Omental fat pad (tissue), 4 donors: ENCODE data around the gene ST14. TPM values are rescaled to one million over a fixed set of nuclear protein-coding genes. Genes with fewer than 3 reads are reported as not detected.
"Not testable (repeated sequence)": the region's sequence is repeated elsewhere in the genome, so short reads cannot be mapped to it uniquely, and the experiment has no call there.

Experiments
- ATAC-seq: fragments of 150-250 bp; one replicate; pipeline ENCODE4 v1.9.1; 2016; ENCODE audit warnings: mild to moderate bottlenecking, moderate library complexity; ENCODE audit not compliant: low FRiP score
- DNase-seq: peaks from one replicate; pipeline ENCODE4 v3.0.0-alpha.2; 2019; ENCODE audit warnings: low spot score
- total RNA-seq, 4 donors: library from RNA; depleted of rRNA; stranded (reverse); fragments of >200 nt; gene quantifications; one replicate each; pipeline ENCODE4 v1.1.0, GENCODE V29; 2016
- TF ChIP-seq, protein P1 (sequence below), 3 donors: fragments of 450-650 bp; IDR thresholded peaks; one replicate each; pipeline ENCODE4 v1.5.1; 2016 to 2017; ENCODE audit warnings: antibody characterized with exemption in 3 of 3, mild to moderate bottlenecking in 3 of 3, moderate library complexity in 2 of 3

Gene ST14
- total RNA-seq, 4 donors from 2014 or later: 4.4 to 49.1 (median 10.8) TPM

DNA sequence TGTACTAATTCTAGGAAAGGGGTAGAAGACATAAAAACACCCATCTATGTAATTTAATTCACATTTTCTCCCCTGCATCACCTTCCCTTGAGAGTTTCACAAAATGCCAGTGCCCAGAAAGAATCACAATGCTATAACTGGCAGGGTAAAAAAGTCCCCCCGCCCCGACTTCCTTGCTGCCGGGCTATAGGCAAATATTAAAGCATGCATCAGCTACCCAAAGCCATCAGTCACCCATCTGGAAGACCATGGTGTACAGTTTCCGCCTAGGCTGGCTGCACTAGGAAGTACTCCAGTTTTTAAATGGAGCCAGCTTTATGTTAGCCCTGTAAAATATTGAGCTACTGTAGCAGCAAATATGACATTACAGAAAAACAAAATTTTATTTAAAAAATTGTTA is 67.8 kb downstream of the ST14 start:
- TF ChIP-seq, protein P1, sequence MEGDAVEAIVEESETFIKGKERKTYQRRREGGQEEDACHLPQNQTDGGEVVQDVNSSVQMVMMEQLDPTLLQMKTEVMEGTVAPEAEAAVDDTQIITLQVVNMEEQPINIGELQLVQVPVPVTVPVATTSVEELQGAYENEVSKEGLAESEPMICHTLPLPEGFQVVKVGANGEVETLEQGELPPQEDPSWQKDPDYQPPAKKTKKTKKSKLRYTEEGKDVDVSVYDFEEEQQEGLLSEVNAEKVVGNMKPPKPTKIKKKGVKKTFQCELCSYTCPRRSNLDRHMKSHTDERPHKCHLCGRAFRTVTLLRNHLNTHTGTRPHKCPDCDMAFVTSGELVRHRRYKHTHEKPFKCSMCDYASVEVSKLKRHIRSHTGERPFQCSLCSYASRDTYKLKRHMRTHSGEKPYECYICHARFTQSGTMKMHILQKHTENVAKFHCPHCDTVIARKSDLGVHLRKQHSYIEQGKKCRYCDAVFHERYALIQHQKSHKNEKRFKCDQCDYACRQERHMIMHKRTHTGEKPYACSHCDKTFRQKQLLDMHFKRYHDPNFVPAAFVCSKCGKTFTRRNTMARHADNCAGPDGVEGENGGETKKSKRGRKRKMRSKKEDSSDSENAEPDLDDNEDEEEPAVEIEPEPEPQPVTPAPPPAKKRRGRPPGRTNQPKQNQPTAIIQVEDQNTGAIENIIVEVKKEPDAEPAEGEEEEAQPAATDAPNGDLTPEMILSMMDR (IDR thresholded peaks at IDR 0.05): no peak
- DNase-seq (no peak), ATAC-seq (no peak)

DNA sequence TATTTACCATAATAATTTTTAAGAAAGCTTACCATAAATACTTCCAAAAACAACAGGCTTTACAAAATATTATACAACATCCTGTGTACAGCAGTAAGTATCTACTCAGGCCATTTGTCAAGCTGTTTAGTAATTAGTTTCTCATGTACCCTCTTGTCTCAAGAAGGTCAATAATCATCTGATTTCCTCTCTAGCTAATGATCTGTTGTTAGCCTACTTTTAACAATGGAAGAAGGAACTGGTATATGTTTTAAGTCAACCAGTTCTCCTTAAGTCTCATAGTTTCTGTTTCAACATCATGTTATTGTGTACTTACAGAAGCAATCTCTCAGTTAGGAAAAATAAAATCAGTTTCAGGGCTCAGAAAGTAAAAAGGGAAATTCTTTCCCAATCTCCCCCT is 73.9 kb downstream of the ST14 start:
- DNase-seq: not testable (repeated sequence)

DNA sequence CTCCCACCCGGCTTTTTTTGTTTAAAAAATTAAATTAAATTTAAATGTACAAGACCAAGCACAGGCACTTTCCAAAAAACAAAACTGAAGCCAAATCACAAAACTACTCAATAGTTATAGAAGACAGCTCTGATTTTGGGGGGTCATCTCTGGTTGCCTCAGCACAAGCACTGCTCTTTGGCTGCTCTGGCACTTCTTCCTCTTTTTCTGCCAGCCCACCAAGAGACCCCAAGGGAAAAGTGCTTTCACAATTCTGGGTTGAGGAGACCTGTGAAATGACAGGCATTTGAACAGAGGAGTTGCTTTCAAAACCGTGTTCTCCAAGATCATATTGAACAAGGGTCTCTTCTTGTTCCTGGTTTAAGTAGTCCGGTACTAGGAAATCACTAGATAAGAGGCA is 74.3 kb downstream of the ST14 start:
- DNase-seq, ATAC-seq: not testable (repeated sequence)

More for the DNA sequence above, 73.9 kb downstream of the ST14 start:
- not testable (repeated sequence) for ATAC-seq

DNA sequence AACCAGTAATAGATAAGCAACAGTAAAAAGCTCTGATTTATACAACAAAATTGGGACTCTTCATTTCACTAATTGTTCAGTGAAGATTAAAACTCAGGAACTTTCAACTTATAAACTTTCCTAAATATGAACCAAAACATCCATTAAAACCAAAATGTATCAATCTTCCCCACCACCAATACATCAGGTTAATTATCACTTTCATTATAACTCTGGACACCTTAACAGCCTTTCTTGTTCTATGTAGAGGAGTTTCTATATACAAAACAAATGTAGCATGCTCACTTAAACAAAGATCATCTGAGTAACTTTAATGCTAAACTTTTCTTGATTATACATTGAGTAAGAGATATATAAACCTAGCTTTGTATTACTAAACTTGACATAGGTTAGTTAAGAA is 74.7 kb downstream of the ST14 start:
- DNase-seq (no peak), ATAC-seq (no peak)
- TF ChIP-seq, protein P1 (IDR thresholded peaks at IDR 0.05): no peak

DNA sequence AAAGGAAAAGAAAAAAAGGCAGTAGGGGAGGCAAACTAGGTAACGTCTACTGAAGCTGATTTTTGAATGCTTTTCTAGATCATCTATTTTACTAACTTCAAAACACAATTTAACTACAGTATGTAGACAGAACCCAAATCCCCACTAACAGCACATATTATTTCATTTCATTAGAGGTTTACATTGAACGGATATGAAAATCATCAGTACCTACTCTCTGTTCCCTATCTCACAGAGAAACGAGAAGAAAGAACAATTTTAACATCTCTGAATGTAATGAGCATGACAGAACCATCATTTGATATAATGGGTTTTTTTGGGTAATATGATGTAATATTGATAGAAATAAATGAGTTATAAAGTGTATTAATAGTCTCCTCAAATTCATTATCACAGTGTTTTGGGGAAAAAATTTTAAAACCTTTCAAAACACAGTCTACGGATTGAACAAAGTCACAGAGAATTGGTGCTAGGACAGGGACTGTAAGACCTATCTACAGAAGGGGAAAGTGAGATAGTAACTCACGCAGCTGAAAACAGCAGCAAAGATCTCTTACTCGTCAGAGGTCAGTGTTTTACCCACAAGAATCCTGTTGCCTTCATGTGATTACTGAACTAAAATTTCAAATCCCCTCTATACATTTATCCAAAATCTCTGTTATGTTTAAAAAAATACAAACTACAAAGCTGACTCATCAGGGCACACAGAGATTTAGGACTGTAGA is 77.9 kb downstream of the ST14 start:
- DNase-seq: no peak

DNA sequence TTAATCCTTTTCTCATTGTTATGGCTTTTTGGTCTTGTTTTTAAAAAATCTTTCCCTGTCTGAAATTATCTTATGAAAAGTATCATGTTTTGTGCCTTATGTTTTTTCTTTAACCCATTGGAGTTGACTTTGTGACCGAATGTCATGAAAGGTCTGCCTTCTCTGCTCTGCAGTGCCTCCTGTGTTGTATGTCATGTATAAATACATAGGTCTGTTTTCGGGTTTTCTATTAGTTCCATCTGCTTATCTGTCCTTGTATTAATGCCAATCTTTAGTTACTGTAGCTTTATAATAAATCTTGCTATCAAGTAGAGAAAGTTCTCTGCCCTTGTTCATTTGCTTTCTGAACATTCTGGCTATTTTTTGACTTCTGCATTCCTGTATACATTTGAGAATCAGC is 82.1 kb downstream of the ST14 start:
- ATAC-seq: no peak
- DNase-seq: no peak
- TF ChIP-seq, protein P1 (IDR thresholded peaks at IDR 0.05): no peak

More for the DNA sequence above, 77.9 kb downstream of the ST14 start:
- ATAC-seq: no peak
- TF ChIP-seq, protein P1 (IDR thresholded peaks at IDR 0.05): no peak

DNA sequence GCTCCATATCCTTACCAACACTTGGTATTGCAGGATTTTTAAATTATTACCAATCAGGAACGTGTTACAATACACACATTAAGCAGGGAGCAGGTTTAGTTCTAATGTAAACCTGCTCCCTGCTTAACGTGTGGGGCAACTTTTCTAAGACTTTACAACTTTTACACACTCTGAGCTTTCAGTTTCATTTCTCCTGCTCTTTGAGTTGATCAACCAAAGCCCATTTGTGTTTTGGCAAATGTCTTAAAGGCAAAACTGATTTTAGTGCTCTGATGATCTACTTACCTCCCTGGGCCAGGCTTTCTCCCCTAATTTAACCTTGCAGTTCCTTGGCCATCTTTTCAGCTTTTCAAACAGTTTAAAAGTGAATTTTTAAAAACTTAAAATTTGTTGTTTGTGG is 84.2 kb downstream of the ST14 start:
- DNase-seq (no peak), ATAC-seq (no peak)
- TF ChIP-seq, protein P1 (IDR thresholded peaks at IDR 0.05): no peak

DNA sequence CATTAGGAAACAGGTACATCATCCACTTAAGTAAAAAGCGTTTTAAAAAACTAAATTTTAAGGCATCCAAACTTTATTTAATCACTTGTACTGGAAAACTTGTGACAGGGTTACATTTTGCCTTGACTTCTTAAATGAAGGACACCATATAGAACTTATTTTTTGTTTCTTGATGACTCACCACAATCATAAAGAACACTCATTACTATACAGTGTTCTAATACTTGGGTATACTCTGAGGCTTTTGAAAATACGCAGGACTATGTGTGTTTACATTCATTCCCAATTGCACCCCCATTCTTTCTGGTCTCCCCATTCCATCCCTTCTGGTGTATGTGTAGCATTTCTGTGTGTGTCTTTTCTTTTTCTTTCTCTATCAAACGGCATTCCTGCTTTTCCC is 85.3 kb downstream of the ST14 start:
- TF ChIP-seq, protein P1 (IDR thresholded peaks at IDR 0.05): no peak
- DNase-seq (no peak), ATAC-seq (no peak)

DNA sequence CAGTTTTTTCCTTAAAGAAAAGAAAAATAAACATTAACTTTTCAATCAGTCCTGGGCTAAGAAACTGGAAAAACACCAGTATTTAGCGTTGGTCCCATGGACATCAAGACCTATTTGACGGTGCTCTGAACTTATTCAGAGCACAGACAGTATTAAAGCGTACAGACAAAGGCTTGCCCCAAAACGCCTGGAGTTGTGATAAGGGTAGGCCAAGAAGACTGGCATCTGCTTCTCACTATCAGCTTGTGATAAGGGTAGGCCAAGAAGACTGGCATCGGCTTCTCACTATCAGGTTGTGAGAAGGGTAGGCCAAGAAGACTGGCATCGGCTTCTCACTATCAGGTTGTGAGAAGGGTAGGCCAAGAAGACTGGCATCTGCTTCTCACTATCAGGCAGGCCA is 85.8 kb downstream of the ST14 start:
- not testable (repeated sequence) for ATAC-seq, DNase-seq
